Measurements from ENCODE around the gene PRKD1.

- TF ChIP-seq CTCF (IDR thresholded peaks at IDR 0.05; ENCODE audit: low read depth, low read length) (no peak), EZH2phosphoT487 (IDR thresholded peaks at IDR 0.05; ENCODE audit: low read depth) (no peak)
These were observed 339.7 kb downstream of the PRKD1 start for GRCh38 chr14:29587761-29588470.
